PC-3 (cell line): ENCODE measurements around the gene RGL3.

Experiments used
- CTCF ChIP-seq: fragments of 300-600 bp; sonication (generic); conservative IDR thresholded peaks from 2 replicates; pipeline ENCODE4 v1.5.1; 2017; ENCODE audit warnings: antibody characterized with exemption, low read depth, mild to moderate bottlenecking, low read length
- EZH2 ChIP-seq: fragments of 300-600 bp; sonication (generic); IDR thresholded peaks from one replicate; pipeline ENCODE4 v1.6.1; 2017; ENCODE audit warnings: antibody characterized with exemption, mild to moderate bottlenecking, low read length; ENCODE audit not compliant: unreplicated experiment
- EZH2phosphoT487 ChIP-seq: fragments of 300-600 bp; sonication (generic); IDR thresholded peaks from 2 replicates; pipeline ENCODE4 v1.6.1; 2018; ENCODE audit warnings: mild to moderate bottlenecking, antibody characterized with exemption, low read length, borderline replicate concordance

GRCh38 chr19:11404588-11405222 is 14.4 kb downstream of the RGL3 start:
- TF ChIP-seq CTCF (no peak), EZH2 (no peak), EZH2phosphoT487 (no peak)
